Measurements from ENCODE around the gene COCH.
"Not testable (repeated sequence)": the region's sequence is repeated elsewhere in the genome, so short reads cannot be mapped to it uniquely, and the experiment has no call there.

COCH gene

GRCh38 chr14:30915596-30915995 lies 41.2 kb downstream of the COCH start:
- TF ChIP-seq CTCF (IDR thresholded peaks at IDR 0.05; ENCODE audit: low read depth, low read length, missing control alignments), result no peak
- no peak for DNase-seq (ENCODE audit: low read depth)
- no peak overlapping the region for H3K4me3 ChIP-seq (ENCODE audit: low read depth, low read length)

- TF ChIP-seq CTCF (IDR thresholded peaks at IDR 0.05; ENCODE audit: low read depth, low read length, missing control alignments), result no peak
- DNase-seq (ENCODE audit: low read depth), result no peak
- no peak overlapping the region for H3K4me3 ChIP-seq (ENCODE audit: low read depth, low read length)
Observed at GRCh38 chr14:30921305-30921704, 46.9 kb downstream of the COCH start.

GRCh38 chr14:30921788-30922187 lies 47.4 kb downstream of the COCH start:
- no peak for TF ChIP-seq CTCF (IDR thresholded peaks at IDR 0.05; ENCODE audit: low read depth, low read length, missing control alignments)
- H3K4me3 ChIP-seq (ENCODE audit: low read depth, low read length), result no peak overlapping the region
- no peak for DNase-seq (ENCODE audit: low read depth)

GRCh38 chr14:30925254-30925653 lies 50.9 kb downstream of the COCH start:
- no peak for TF ChIP-seq CTCF (IDR thresholded peaks at IDR 0.05; ENCODE audit: low read depth, low read length, missing control alignments)
- H3K4me3 ChIP-seq (ENCODE audit: low read depth, low read length), result no peak overlapping the region
- DNase-seq (ENCODE audit: low read depth), result no peak

GRCh38 chr14:30928462-30928861 lies 54.1 kb downstream of the COCH start:
- no peak for TF ChIP-seq CTCF (IDR thresholded peaks at IDR 0.05; ENCODE audit: low read depth, low read length, missing control alignments)
- no peak for DNase-seq (ENCODE audit: low read depth)
- H3K4me3 ChIP-seq (ENCODE audit: low read depth, low read length), result no peak overlapping the region

- not testable (repeated sequence) for DNase-seq (ENCODE audit: low read depth)
Observed at GRCh38 chr14:30933937-30934336, 59.6 kb downstream of the COCH start.

GRCh38 chr14:30935445-30935844 lies 61.1 kb downstream of the COCH start:
- TF ChIP-seq CTCF (IDR thresholded peaks at IDR 0.05; ENCODE audit: low read depth, low read length, missing control alignments), result no peak
- H3K4me3 ChIP-seq (ENCODE audit: low read depth, low read length), result no peak overlapping the region
- DNase-seq (ENCODE audit: low read depth), result no peak

More at GRCh38 chr14:30933937-30934336, 59.6 kb downstream of the COCH start:
- H3K4me3 ChIP-seq (ENCODE audit: low read depth, low read length), result not testable (repeated sequence)

- TF ChIP-seq CTCF (IDR thresholded peaks at IDR 0.05; ENCODE audit: low read depth, low read length, missing control alignments), result no peak
- H3K4me3 ChIP-seq (ENCODE audit: low read depth, low read length), result no peak overlapping the region
- DNase-seq (ENCODE audit: low read depth), result no peak
Observed at GRCh38 chr14:30938617-30939016, 64.3 kb downstream of the COCH start.

Measured in GM12864 (cell line).